B cell (primary cell): Measurements from ENCODE around the gene RLN3. TPM values are rescaled to one million over a fixed set of nuclear protein-coding genes. Genes with fewer than 3 reads are reported as not detected.

Source experiments
- ATAC-seq: fragments of 200-7000 bp; cut with Tn5 transposase; one replicate; pipeline ENCODE4 v1.10.0; 2021; ENCODE audit warnings: low read depth, mild to moderate bottlenecking, moderate number of reproducible peaks, moderate library complexity
- CTCF ChIA-PET: fragments of 350-600 bp; sonication (Branson Sonifier 250); formaldehyde crosslinking; loops from one replicate; lab custom pipeline; 2021; ENCODE audit warnings: antibody characterized with exemption, inconsistent platforms; lab: Charles Lee
- POLR2A ChIA-PET: fragments of 350-600 bp; sonication (Branson Sonifier 250); formaldehyde crosslinking; loops from one replicate; lab custom pipeline; 2021; ENCODE audit warnings: antibody characterized with exemption; lab: Charles Lee
- DNase-seq: peaks from one replicate; pipeline ENCODE4 v3.0.0; 2013
- H2AFZ ChIP-seq: 2 replicates; pipeline ENCODE4 v1.6.1; 2012; ENCODE audit warnings: mild to moderate bottlenecking, low read depth, low read length; ENCODE audit not compliant: insufficient read depth, poor library complexity, severe bottlenecking
- H3K27ac ChIP-seq, 2 donors: 1 replicate in 1 of 2; 2 replicates in 1 of 2; pipeline ENCODE4 v1.5.1; 2012 to 2013; ENCODE audit warnings: low read length in 2 of 2, mild to moderate bottlenecking in 2 of 2, moderate library complexity in 1 of 2
- H3K27me3 ChIP-seq, 4 experiments: fragments of 200-600 bp in 1 of 4; sonication (generic) in 1 of 4; replicated peaks in 1 of 4; 1 replicate in 2 of 4; 2 replicates in 2 of 4; pipeline versions ENCODE4 v1.6.1 to v1.7.0; 2013 to 2016; ENCODE audit warnings: low read length in 3 of 4, mild to moderate bottlenecking in 2 of 4, mixed read lengths in 1 of 4, moderate library complexity in 1 of 4; ENCODE audit not compliant: insufficient read depth in 4 of 4, control insufficient read depth in 3 of 4; ENCODE audit errors: control extremely low read depth in 1 of 4
- H3K36me3 ChIP-seq, 2 experiments: replicated peaks in 1 of 2; 1 replicate in 1 of 2; 2 replicates in 1 of 2; pipeline versions ENCODE4 v1.6.1 to v1.7.1; 2013; ENCODE audit warnings: low read length in 1 of 2; ENCODE audit not compliant: insufficient read depth in 2 of 2, control insufficient read depth in 1 of 2; ENCODE audit errors: control extremely low read depth in 1 of 2, extremely low read depth in 1 of 2
- H3K4me1 ChIP-seq, 2 donors: fragments of 200-600 bp in 1 of 2; sonication (generic) in 1 of 2; 1 replicate in 1 of 2; 2 replicates in 1 of 2; pipeline versions ENCODE4 v1.5.1 to v1.6.1; 2013 to 2017; ENCODE audit warnings: low read length in 2 of 2; ENCODE audit not compliant: control insufficient read depth in 2 of 2, insufficient read depth in 2 of 2
- H3K4me2 ChIP-seq: replicated peaks from 2 replicates; pipeline ENCODE3; 2012; ENCODE audit warnings: mild to moderate bottlenecking, low read depth, low read length; ENCODE audit not compliant: poor library complexity, severe bottlenecking
- H3K4me3 ChIP-seq, 5 experiments: fragments of 200-600 bp in 1 of 5; sonication (generic) in 1 of 5; 1 replicate in 3 of 5; 2 replicates in 2 of 5; pipeline versions ENCODE4 v1.5.1 to v1.7.0; 2011 to 2016; ENCODE audit warnings: low read length in 4 of 5, mild to moderate bottlenecking in 4 of 5, low read depth in 2 of 5, control low read depth in 1 of 5, moderate library complexity in 1 of 5; ENCODE audit not compliant: insufficient read depth in 1 of 5; ENCODE audit errors: control extremely low read depth in 1 of 5, extremely low read depth in 1 of 5
- H3K79me2 ChIP-seq: fragments of 200-600 bp; sonication (generic); one replicate; pipeline ENCODE4 v1.6.0; 2016; ENCODE audit warnings: low read length; ENCODE audit not compliant: control insufficient read depth, insufficient read depth
- H3K9ac ChIP-seq: fragments of 200-600 bp; sonication (generic); 2 replicates; pipeline ENCODE4 v1.6.1; 2017; ENCODE audit warnings: mild to moderate bottlenecking, low read length, moderate library complexity
- H3K9me3 ChIP-seq, 3 donors: one replicate each; pipeline versions ENCODE4 v1.6.1 to v1.7.1; 2013; ENCODE audit warnings: low read length in 2 of 3; ENCODE audit not compliant: control insufficient read depth in 2 of 3, insufficient read depth in 1 of 3; ENCODE audit errors: control extremely low read depth in 1 of 3
- H4K20me1 ChIP-seq: 2 replicates; pipeline ENCODE4 v1.6.0; 2012; ENCODE audit warnings: mild to moderate bottlenecking, low read length; ENCODE audit not compliant: insufficient read depth, control insufficient read depth, poor library complexity, severe bottlenecking
- H3K27ac Mint-ChIP-seq: one replicate; pipeline ENCODE4 v1.8.0; 2021; ENCODE audit warnings: mixed read lengths
- H3K27me3 Mint-ChIP-seq: one replicate; pipeline ENCODE4 v1.8.0; 2021; ENCODE audit warnings: mixed read lengths
- H3K4me1 Mint-ChIP-seq: one replicate; pipeline ENCODE4 v1.8.0; 2021; ENCODE audit warnings: mixed read lengths
- H3K4me3 Mint-ChIP-seq: one replicate; pipeline ENCODE4 v1.8.0; 2021; ENCODE audit warnings: mixed read lengths
- H3K9me3 Mint-ChIP-seq: one replicate; pipeline ENCODE4 v1.8.0; 2022; ENCODE audit warnings: mixed read lengths; ENCODE audit not compliant: insufficient read depth
- EZH2 ChIP-seq: IDR thresholded peaks from 2 replicates; pipeline ENCODE4 v1.6.1; 2012; ENCODE audit warnings: borderline replicate concordance, low read depth, mild to moderate bottlenecking, moderate library complexity, low read length; ENCODE audit not compliant: insufficient read depth, poor library complexity, severe bottlenecking
- WGBS: methylation state at CpG from one replicate; pipeline ENCODE4 v1.1.5; 2013; ENCODE audit warnings: missing lambda C conversion rate; ENCODE audit not compliant: insufficient coverage; 5-methylcytosine and 5-hydroxymethylcytosine counted together
- intact Hi-C: fragments of 100-400 bp; cut with micrococcal nuclease; formaldehyde crosslinking; loops from one replicate; pipeline ENCODE4 v1.10.0; 2022
- polyA plus RNA-seq: library from polyadenylated mRNA; depleted of rRNA; stranded (reverse); fragments of >200 nt; gene quantifications from 2 replicates; pipeline ENCODE4 v1.2.3, GENCODE V29; 2012
- total RNA-seq, 2 donors: library from RNA; stranded (reverse); fragments of 120-200 nt in 1 of 2; gene quantifications; 1 replicate in 1 of 2; 2 replicates in 1 of 2; pipeline versions ENCODE4 v1.2.3 to v1.2.4, GENCODE V29; 2013 to 2022
- TF ChIP-seq, protein P1 (sequence below): fragments of 200-600 bp; IDR thresholded peaks from one replicate; pipeline ENCODE4 v1.8.0; 2022; ENCODE audit warnings: antibody characterized with exemption, mild to moderate bottlenecking

RLN3 gene
- total and polyA plus RNA-seq, 2 donors (not counting 1 experiment from before 2014, with no cell fraction given): 0.42 TPM; not detected in 1

DNA sequence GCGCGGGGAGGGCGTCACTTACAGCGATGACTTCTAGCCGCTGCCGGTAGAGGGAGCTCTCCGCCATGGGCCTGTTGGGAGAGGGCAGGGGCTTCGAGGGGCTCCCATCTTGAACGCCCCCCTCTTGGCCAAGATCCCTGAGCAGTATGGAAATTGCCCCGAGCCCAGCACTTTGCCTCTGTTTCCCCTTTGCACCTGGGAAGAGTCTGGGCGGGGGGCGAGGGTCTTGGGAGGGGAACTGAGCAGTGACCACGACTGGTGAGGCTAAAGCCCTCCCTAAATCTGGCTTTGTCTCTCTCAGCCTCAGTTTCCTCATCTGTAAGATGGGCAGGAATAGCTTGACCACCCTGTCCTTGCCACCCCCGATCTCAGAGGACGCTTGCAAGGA, 31.1 kb downstream of the RLN3 start:
- Histone ChIP-seq H3K79me2 (no peaks in the 10 kb centered on the region), H3K4me2 (peak overlapping the region; percentile 45), H4K20me1 (no peaks in the 10 kb centered on the region), H3K27me3 (peaks cover 0 to 54% (median 28%) of the 10 kb centered on the region in 4 experiments), H3K4me1 (peaks cover 18 to 22% of the 10 kb centered on the region in 2 donors), H2AFZ (no peak overlapping the region), H3K27ac (no peak overlapping the region), H3K9me3 (peaks cover 0 to 8% (median 0%) of the 10 kb centered on the region in 3 donors), H3K36me3 (no peaks in the 10 kb centered on the region), H3K9ac (no peak overlapping the region), H3K4me3 (no peak overlapping the region)
- Mint-ChIP-seq H3K9me3 (no peaks in the 10 kb centered on the region), H3K27ac (no peak overlapping the region), H3K4me3 (no peak overlapping the region), H3K27me3 (peaks cover 37% of the 10 kb centered on the region), H3K4me1 (peaks cover 18% of the 10 kb centered on the region)
- ATAC-seq: no peak
- TF ChIP-seq, protein P1, sequence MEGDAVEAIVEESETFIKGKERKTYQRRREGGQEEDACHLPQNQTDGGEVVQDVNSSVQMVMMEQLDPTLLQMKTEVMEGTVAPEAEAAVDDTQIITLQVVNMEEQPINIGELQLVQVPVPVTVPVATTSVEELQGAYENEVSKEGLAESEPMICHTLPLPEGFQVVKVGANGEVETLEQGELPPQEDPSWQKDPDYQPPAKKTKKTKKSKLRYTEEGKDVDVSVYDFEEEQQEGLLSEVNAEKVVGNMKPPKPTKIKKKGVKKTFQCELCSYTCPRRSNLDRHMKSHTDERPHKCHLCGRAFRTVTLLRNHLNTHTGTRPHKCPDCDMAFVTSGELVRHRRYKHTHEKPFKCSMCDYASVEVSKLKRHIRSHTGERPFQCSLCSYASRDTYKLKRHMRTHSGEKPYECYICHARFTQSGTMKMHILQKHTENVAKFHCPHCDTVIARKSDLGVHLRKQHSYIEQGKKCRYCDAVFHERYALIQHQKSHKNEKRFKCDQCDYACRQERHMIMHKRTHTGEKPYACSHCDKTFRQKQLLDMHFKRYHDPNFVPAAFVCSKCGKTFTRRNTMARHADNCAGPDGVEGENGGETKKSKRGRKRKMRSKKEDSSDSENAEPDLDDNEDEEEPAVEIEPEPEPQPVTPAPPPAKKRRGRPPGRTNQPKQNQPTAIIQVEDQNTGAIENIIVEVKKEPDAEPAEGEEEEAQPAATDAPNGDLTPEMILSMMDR: peak; percentile 81
- TF ChIP-seq EZH2: no peak
- WGBS: 10% methylated on average over 13 of the region's 15 CpGs
- intact Hi-C loops: loop anchor here (2.0 kb wide), 1 partner anchor 14 kb away; the partner anchor contains the start of gene MISP3
- peak; percentile 68 for DNase-seq
- ChIA-PET CTCF (interaction anchor here (0.8 to 3.4 kb wide), 22 partner anchors 10 to 290 kb away, joined by 3 to 43 read pairs (median 4); partner anchors contain the start of genes ASF1B, BRME1, CC2D1A and MISP3), POLR2A (no interaction called here)

DNA sequence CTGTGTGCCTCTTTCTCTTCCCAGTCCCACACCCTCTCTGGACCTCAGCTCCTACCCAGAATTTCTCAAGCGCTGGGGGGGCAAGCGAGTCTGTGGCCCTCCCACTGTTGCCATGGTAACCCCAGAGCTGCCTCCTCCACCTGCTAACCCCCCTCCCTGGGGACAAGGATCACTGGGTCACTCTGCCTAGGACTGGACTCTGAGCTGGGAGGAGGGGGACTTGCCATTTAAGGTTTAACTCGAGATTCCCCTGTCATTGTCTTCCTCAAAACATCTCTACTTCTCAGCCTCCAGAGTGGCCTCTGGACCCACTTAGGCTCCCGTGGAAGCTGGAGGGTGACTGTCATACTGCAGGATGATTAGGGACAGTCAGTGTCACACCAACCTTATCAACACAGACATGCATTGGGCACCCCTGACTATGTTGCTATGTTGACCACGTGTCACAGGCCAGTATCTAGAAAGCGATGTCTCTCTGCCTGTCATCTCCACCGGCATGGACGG, 31.8 kb downstream of the RLN3 start:
- Histone ChIP-seq H3K4me3 (no peak overlapping the region), H2AFZ (no peak overlapping the region), H4K20me1 (no peaks in the 10 kb centered on the region), H3K36me3 (no peaks in the 10 kb centered on the region), H3K9ac (no peak overlapping the region), H3K9me3 (peaks cover 0 to 11% (median 0%) of the 10 kb centered on the region in 3 donors), H3K27ac (no peak overlapping the region), H3K4me2 (no peak overlapping the region), H3K79me2 (no peaks in the 10 kb centered on the region), H3K4me1 (peaks cover 18 to 22% of the 10 kb centered on the region in 2 donors), H3K27me3 (peaks cover 0 to 54% (median 28%) of the 10 kb centered on the region in 4 experiments)
- intact Hi-C loops: loop anchor here (2.0 kb wide), 1 partner anchor 13 kb away; the partner anchor contains the start of gene MISP3
- CTCF ChIA-PET: interaction anchor here (0.8 to 3.4 kb wide), 21 partner anchors 9 to 289 kb away, joined by 3 to 43 read pairs (median 4); partner anchors contain the start of genes BRME1, CC2D1A, MISP3 and NANOS3
- 71% methylated on average over 5 of the region's 8 CpGs for WGBS
- no peak for TF ChIP-seq EZH2
- TF ChIP-seq, protein P1: no peak
- ATAC-seq (no peak), DNase-seq (no peak)
- H3K4me3 Mint-ChIP-seq: no peak overlapping the region
- peaks cover 18% of the 10 kb centered on the region for H3K4me1 Mint-ChIP-seq
- peaks cover 37% of the 10 kb centered on the region for H3K27me3 Mint-ChIP-seq
- POLR2A ChIA-PET: interaction anchor here (0.6 kb wide), 1 partner anchor 88 kb away, joined by 5 read pairs; no protein-coding TSS in a partner anchor
- H3K27ac Mint-ChIP-seq: no peak overlapping the region
- no peaks in the 10 kb centered on the region for H3K9me3 Mint-ChIP-seq
